ENCODE results near the gene ADPRHL1.

The ADPRHL1 gene

DNA sequence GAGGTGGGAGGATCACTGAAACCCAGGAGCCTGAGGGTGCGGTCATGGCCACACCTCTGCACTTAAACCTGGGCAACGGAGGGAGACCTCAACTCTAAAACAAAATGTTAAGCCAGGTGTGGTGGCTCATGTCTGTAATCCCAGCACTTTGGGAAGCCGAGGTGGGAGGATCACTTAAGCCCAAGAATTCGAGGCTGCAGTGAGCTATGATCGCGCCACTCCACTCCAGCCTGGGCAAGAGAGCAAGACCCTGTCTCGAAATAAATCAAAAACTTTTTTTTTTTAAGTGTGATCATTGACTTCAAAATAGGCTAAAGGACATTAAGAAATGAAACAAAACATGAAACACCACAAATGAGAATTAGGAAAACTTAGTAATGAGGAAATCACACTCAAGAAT, 16.3 kb upstream of the ADPRHL1 start:
- DNase-seq = no peak
- no peak overlapping the region for H2AK5ac ChIP-seq (ENCODE audit: low read length)
- H3K27ac ChIP-seq (ENCODE audit: low read depth, low read length) = peak overlapping the region; percentile 68

DNA sequence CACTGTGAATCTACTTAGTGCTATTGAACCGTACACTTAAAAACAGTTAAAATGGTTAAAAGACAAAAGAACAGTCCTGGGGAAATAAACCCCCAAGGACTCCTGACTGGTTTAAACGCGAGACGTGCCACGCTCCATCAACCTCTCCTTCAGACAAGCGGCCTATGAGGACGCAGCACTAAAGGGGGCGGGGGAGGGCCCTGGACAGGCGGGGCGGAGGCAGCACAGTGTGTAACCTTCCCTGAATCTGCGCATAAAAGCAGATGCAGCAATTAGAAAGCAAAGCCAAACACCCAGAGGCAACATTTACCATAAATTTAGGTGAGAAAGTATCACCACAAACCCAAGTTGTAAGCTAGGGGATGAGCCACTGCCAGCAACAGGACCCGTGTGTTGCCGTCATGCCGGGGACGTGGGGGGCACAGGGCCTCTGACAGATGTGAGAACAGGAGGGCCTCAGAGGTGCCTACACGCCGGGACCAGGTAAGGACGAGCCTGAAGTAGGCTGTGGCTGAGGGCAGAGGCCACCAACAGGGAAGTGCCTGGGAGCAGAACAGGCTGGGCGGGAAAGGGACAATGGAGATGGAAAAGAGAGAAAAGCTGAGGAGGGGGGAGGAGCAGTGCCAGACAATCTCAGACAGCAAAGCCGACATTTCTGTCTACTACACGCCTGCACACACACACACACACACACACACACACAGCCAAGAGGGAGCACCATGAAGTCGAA, 15.3 kb upstream of the ADPRHL1 start:
- Histone ChIP-seq H2AK5ac (ENCODE audit: low read length) (no peak overlapping the region), H3K27ac (ENCODE audit: low read depth, low read length) (peak overlapping the region; percentile 68), H2BK12ac (ENCODE audit: low read length) (peak overlapping the region; percentile 24), H3K18ac (ENCODE audit: low read length) (peak overlapping the region; percentile 48), H4K8ac (ENCODE audit: low read depth, low read length) (peak overlapping the region; percentile 62), H4K91ac (ENCODE audit: low read depth, low read length) (peak overlapping the region; percentile 67), H3K14ac (ENCODE audit: low read length) (peak overlapping the region; percentile 62), H3K9ac (ENCODE audit: low read length) (no peak overlapping the region), H3K79me2 (ENCODE audit: control insufficient read depth, insufficient read depth, low read length, poor library complexity) (no peaks in the 10 kb centered on the region), H2AFZ (ENCODE audit: insufficient read depth, low read length, poor library complexity) (peak overlapping the region; percentile 61), H2BK120ac (ENCODE audit: insufficient read depth, low read length, poor library complexity) (peak overlapping the region; percentile 13), H3K27me3 (ENCODE audit: insufficient read depth, low read length) (no peaks in the 10 kb centered on the region), H3K9me3 (ENCODE audit: insufficient read depth, low read depth, low read length) (no peaks in the 10 kb centered on the region), H3K4me2 (ENCODE audit: low read length) (peak overlapping the region; percentile 15), H3K4me1 (ENCODE audit: control insufficient read depth in 1 of 2, insufficient read depth in 2 of 2, low read length in 2 of 2) (peaks cover 6 to 7% of the 10 kb centered on the region in 2 experiments), H3K79me1 (ENCODE audit: low read length) (peaks cover 6% of the 10 kb centered on the region), H3K4me3 (ENCODE audit: low read depth, low read length) (no peak overlapping the region), H2BK5ac (ENCODE audit: low read depth, low read length, poor library complexity) (peak overlapping the region; percentile 25), H3K36me3 (ENCODE audit: control insufficient read depth in 1 of 2, insufficient read depth in 2 of 2, low read length in 2 of 2) (peaks cover 22 to 29% of the 10 kb centered on the region in 2 experiments), H4K12ac (ENCODE audit: low read depth, low read length) (peak overlapping the region; percentile 61), H3K23ac (ENCODE audit: low read length) (no peak overlapping the region), H3K4ac (ENCODE audit: low read depth, low read length) (peak overlapping the region; percentile 16)
- WGBS (ENCODE audit: extremely low coverage, insufficient coverage, insufficient read length) = no CpG with 5 or more reads among the region's 22 CpGs
- no peak for DNase-seq

More for the DNA sequence above, 16.3 kb upstream of the ADPRHL1 start:
- no peaks in the 10 kb centered on the region for H3K79me2 ChIP-seq (ENCODE audit: control insufficient read depth, insufficient read depth, low read length, poor library complexity)
- H3K23ac ChIP-seq (ENCODE audit: low read length) = no peak overlapping the region
- peaks cover 8 to 12% of the 10 kb centered on the region in 2 experiments for H3K4me1 ChIP-seq (ENCODE audit: control insufficient read depth in 1 of 2, insufficient read depth in 2 of 2, low read length in 2 of 2)
- H4K91ac ChIP-seq (ENCODE audit: low read depth, low read length) = peak overlapping the region; percentile 38
- H3K4me3 ChIP-seq (ENCODE audit: low read depth, low read length) = no peak overlapping the region
- no peaks in the 10 kb centered on the region for H3K9me3 ChIP-seq (ENCODE audit: insufficient read depth, low read depth, low read length)
- peak overlapping the region; percentile 25 for H2BK5ac ChIP-seq (ENCODE audit: low read depth, low read length, poor library complexity)
- H3K4ac ChIP-seq (ENCODE audit: low read depth, low read length) = no peak overlapping the region
- peaks cover 23 to 32% of the 10 kb centered on the region in 2 experiments for H3K36me3 ChIP-seq (ENCODE audit: control insufficient read depth in 1 of 2, insufficient read depth in 2 of 2, low read length in 2 of 2)
- no peaks in the 10 kb centered on the region for H3K27me3 ChIP-seq (ENCODE audit: insufficient read depth, low read length)
- H4K8ac ChIP-seq (ENCODE audit: low read depth, low read length) = peak overlapping the region; percentile 44
- H3K4me2 ChIP-seq (ENCODE audit: low read length) = no peak overlapping the region
- peak overlapping the region; percentile 56 for H4K12ac ChIP-seq (ENCODE audit: low read depth, low read length)
- H3K79me1 ChIP-seq (ENCODE audit: low read length) = peaks cover 6% of the 10 kb centered on the region
- H2BK120ac ChIP-seq (ENCODE audit: insufficient read depth, low read length, poor library complexity) = peak overlapping the region; percentile 34
- no peak overlapping the region for H2AFZ ChIP-seq (ENCODE audit: insufficient read depth, low read length, poor library complexity)
- WGBS (ENCODE audit: extremely low coverage, insufficient coverage, insufficient read length) = no CpG with 5 or more reads among the region's 7 CpGs
- no peak overlapping the region for H3K18ac ChIP-seq (ENCODE audit: low read length)
- peak overlapping the region; percentile 32 for H3K14ac ChIP-seq (ENCODE audit: low read length)
- no peak overlapping the region for H3K9ac ChIP-seq (ENCODE audit: low read length)
- no peak overlapping the region for H2BK12ac ChIP-seq (ENCODE audit: low read length)

DNA sequence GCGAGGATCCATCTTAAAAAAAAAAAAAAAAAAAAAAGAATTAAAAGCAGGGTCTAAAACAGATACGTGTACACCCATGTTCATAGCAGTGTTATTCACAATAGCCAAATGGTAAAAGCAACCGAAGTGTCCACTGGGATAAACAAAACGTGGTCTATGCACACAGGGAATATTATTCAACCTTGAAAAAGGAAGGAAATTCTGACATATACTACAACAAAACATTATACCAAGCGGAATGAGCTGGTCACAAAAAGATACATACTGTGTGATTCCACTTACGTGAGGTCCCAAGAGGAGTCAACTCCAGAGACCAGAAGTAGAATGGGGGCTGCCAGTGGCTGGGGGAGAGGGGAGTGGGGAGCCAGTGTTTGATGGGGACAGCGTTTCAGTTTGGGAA, 14.7 kb upstream of the ADPRHL1 start:
- Histone ChIP-seq H2AFZ (ENCODE audit: insufficient read depth, low read length, poor library complexity) (no peak overlapping the region), H3K27ac (ENCODE audit: low read depth, low read length) (no peak overlapping the region), H3K4me2 (ENCODE audit: low read length) (no peak overlapping the region), H2AK5ac (ENCODE audit: low read length) (no peak overlapping the region), H4K12ac (ENCODE audit: low read depth, low read length) (no peak overlapping the region), H2BK12ac (ENCODE audit: low read length) (no peak overlapping the region), H3K79me2 (ENCODE audit: control insufficient read depth, insufficient read depth, low read length, poor library complexity) (no peaks in the 10 kb centered on the region), H2BK5ac (ENCODE audit: low read depth, low read length, poor library complexity) (no peak overlapping the region), H3K36me3 (ENCODE audit: control insufficient read depth in 1 of 2, insufficient read depth in 2 of 2, low read length in 2 of 2) (peaks cover 19 to 25% of the 10 kb centered on the region in 2 experiments), H4K8ac (ENCODE audit: low read depth, low read length) (no peak overlapping the region), H3K14ac (ENCODE audit: low read length) (no peak overlapping the region), H3K27me3 (ENCODE audit: insufficient read depth, low read length) (no peaks in the 10 kb centered on the region), H3K4me3 (ENCODE audit: low read depth, low read length) (no peak overlapping the region), H3K4me1 (ENCODE audit: control insufficient read depth in 1 of 2, insufficient read depth in 2 of 2, low read length in 2 of 2) (peaks cover 6 to 7% of the 10 kb centered on the region in 2 experiments), H2BK120ac (ENCODE audit: insufficient read depth, low read length, poor library complexity) (no peak overlapping the region), H3K9ac (ENCODE audit: low read length) (no peak overlapping the region), H3K23ac (ENCODE audit: low read length) (no peak overlapping the region), H3K18ac (ENCODE audit: low read length) (no peak overlapping the region), H3K9me3 (ENCODE audit: insufficient read depth, low read depth, low read length) (no peaks in the 10 kb centered on the region), H4K91ac (ENCODE audit: low read depth, low read length) (no peak overlapping the region), H3K4ac (ENCODE audit: low read depth, low read length) (no peak overlapping the region), H3K79me1 (ENCODE audit: low read length) (peaks cover 6% of the 10 kb centered on the region)
- WGBS (ENCODE audit: extremely low coverage, insufficient coverage, insufficient read length) = no CpG with 5 or more reads among the region's 7 CpGs
- DNase-seq = no peak

DNA sequence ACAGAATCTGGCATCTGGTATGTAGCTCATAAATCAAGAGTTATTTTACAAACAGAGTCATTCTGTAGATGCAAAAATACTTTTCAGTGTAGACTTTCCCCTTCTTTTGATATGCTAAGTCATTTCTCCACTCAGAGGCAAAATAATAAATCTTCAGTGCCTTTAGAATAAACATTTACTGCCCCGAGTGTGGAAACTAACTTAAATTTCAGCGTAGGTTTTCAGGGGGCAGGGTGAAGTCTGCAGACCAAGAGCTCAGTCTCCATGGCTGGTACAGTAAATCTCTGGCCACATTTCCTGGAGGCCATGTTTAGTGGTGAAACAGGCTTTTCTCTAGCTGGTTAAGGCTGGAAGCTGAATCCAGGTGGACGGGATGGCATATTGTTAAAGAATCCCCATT, 13.1 kb upstream of the ADPRHL1 start:
- no peak overlapping the region for H2BK120ac ChIP-seq (ENCODE audit: insufficient read depth, low read length, poor library complexity)
- H3K9ac ChIP-seq (ENCODE audit: low read length) = no peak overlapping the region
- no peak overlapping the region for H2BK5ac ChIP-seq (ENCODE audit: low read depth, low read length, poor library complexity)
- peaks cover 6 to 7% of the 10 kb centered on the region in 2 experiments for H3K4me1 ChIP-seq (ENCODE audit: control insufficient read depth in 1 of 2, insufficient read depth in 2 of 2, low read length in 2 of 2)
- H4K12ac ChIP-seq (ENCODE audit: low read depth, low read length) = no peak overlapping the region
- no peak overlapping the region for H3K4ac ChIP-seq (ENCODE audit: low read depth, low read length)
- H3K79me2 ChIP-seq (ENCODE audit: control insufficient read depth, insufficient read depth, low read length, poor library complexity) = no peaks in the 10 kb centered on the region
- H4K8ac ChIP-seq (ENCODE audit: low read depth, low read length) = no peak overlapping the region
- no peak overlapping the region for H3K4me2 ChIP-seq (ENCODE audit: low read length)
- no peak overlapping the region for H3K14ac ChIP-seq (ENCODE audit: low read length)
- H3K18ac ChIP-seq (ENCODE audit: low read length) = no peak overlapping the region
- H2AFZ ChIP-seq (ENCODE audit: insufficient read depth, low read length, poor library complexity) = no peak overlapping the region
- H3K23ac ChIP-seq (ENCODE audit: low read length) = no peak overlapping the region
- no peak overlapping the region for H2BK12ac ChIP-seq (ENCODE audit: low read length)
- no peak overlapping the region for H3K27ac ChIP-seq (ENCODE audit: low read depth, low read length)
- no peak overlapping the region for H4K91ac ChIP-seq (ENCODE audit: low read depth, low read length)
- no peak overlapping the region for H3K4me3 ChIP-seq (ENCODE audit: low read depth, low read length)
- H2AK5ac ChIP-seq (ENCODE audit: low read length) = no peak overlapping the region
- H3K27me3 ChIP-seq (ENCODE audit: insufficient read depth, low read length) = no peaks in the 10 kb centered on the region
- no peak for DNase-seq
- peaks cover 10 to 14% of the 10 kb centered on the region in 2 experiments for H3K36me3 ChIP-seq (ENCODE audit: control insufficient read depth in 1 of 2, insufficient read depth in 2 of 2, low read length in 2 of 2)
- H3K79me1 ChIP-seq (ENCODE audit: low read length) = peaks cover 6% of the 10 kb centered on the region
- no peaks in the 10 kb centered on the region for H3K9me3 ChIP-seq (ENCODE audit: insufficient read depth, low read depth, low read length)
- no CpG with 5 or more reads among the region's 3 CpGs for WGBS (ENCODE audit: extremely low coverage, insufficient coverage, insufficient read length)

Data from trophoblast cell (in vitro differentiated cells and primary cell).